Choroid plexus epithelial cell (primary cell): Measurements from ENCODE around the gene SRSF12.

Source experiments
- DNase-seq: peaks from one replicate; pipeline ENCODE4 v3.0.0-alpha.2; 2010; ENCODE audit warnings: low read depth
- H3K4me3 ChIP-seq: 2 replicates; pipeline ENCODE4 v1.5.1; 2011; ENCODE audit warnings: low read depth, mild to moderate bottlenecking, control low read depth, low read length, moderate library complexity
- CTCF ChIP-seq: conservative IDR thresholded peaks from 2 replicates; pipeline ENCODE4 v1.5.1; 2011; ENCODE audit warnings: low read depth, mild to moderate bottlenecking, control low read depth, inconsistent platforms, low read length, moderate library complexity

SRSF12 gene

GRCh38 chr6:89100114-89100513 is 17.8 kb downstream of the SRSF12 start:
- no peak for TF ChIP-seq CTCF
- no peak overlapping the region for H3K4me3 ChIP-seq
- DNase-seq, result no peak

- DNase-seq, result no peak
- TF ChIP-seq CTCF, result no peak
- H3K4me3 ChIP-seq, result no peak overlapping the region
These were observed 19.4 kb downstream of the SRSF12 start for GRCh38 chr6:89098461-89098860.

- DNase-seq, result no peak
- TF ChIP-seq CTCF, result no peak
- H3K4me3 ChIP-seq, result no peak overlapping the region
These were observed 30.0 kb downstream of the SRSF12 start for GRCh38 chr6:89087881-89088280.

GRCh38 chr6:89085409-89086205 is 32.3 kb downstream of the SRSF12 start:
- H3K4me3 ChIP-seq, result no peak overlapping the region
- peak; percentile 10 for DNase-seq
- TF ChIP-seq CTCF, result no peak

- TF ChIP-seq CTCF, result no peak
- H3K4me3 ChIP-seq, result peak overlapping the region; percentile 3
- peak; percentile 26 for DNase-seq
These were observed 32.9 kb downstream of the SRSF12 start for GRCh38 chr6:89084954-89085353.

- H3K4me3 ChIP-seq, result peak overlapping the region; percentile 3
- TF ChIP-seq CTCF, result no peak
- no peak for DNase-seq
These were observed 33.3 kb downstream of the SRSF12 start for GRCh38 chr6:89084542-89084941.

GRCh38 chr6:89082486-89082891 is 35.4 kb downstream of the SRSF12 start:
- no peak for TF ChIP-seq CTCF
- peak; percentile 51 for DNase-seq
- peak overlapping the region; percentile 79 for H3K4me3 ChIP-seq
